PC-9 (cell line): ENCODE measurements around the gene MTRFR. TPM values are rescaled to one million over a fixed set of nuclear protein-coding genes. Genes with fewer than 3 reads are reported as not detected.

Experiments
- BruUV-seq: library from RNA; stranded (reverse); fragments of 400-500 nt; replicated peaks from 2 replicates; lab custom pipeline; 2021; lab: Mats Ljungman, UMichigan
- CTCF ChIA-PET: fragments of 300-600 bp; sonication (Branson Sonifier 250); formaldehyde crosslinking; loops from one replicate; lab custom pipeline; 2022; ENCODE audit warnings: antibody characterized with exemption; lab: Charles Lee
- POLR2A ChIA-PET: fragments of 300-600 bp; sonication (Branson Sonifier 250); formaldehyde crosslinking; loops from one replicate; lab custom pipeline; 2022; ENCODE audit warnings: antibody characterized with exemption; ENCODE audit not compliant: unreplicated experiment; lab: Charles Lee
- DNase-seq, 2 experiments: peaks; one replicate each; pipeline versions ENCODE4 v3.0.0 to v3.0.0-alpha.2; 2015 to 2022; ENCODE audit warnings: mixed read lengths in 1 of 2
- H2AFZ ChIP-seq: fragments of 200-600 bp; sonication (generic); 2 replicates; pipeline ENCODE4 v1.8.1; 2017; ENCODE audit warnings: antibody characterized with exemption
- H3F3A ChIP-seq: fragments of 200-600 bp; sonication (generic); 2 replicates; pipeline ENCODE4 v1.8.1; 2017; ENCODE audit warnings: antibody characterized with exemption, mild to moderate bottlenecking, low read depth; ENCODE audit not compliant: insufficient read depth
- H3K27ac ChIP-seq: fragments of 200-600 bp; sonication (generic); 2 replicates; pipeline ENCODE4 v1.6.1; 2016; ENCODE audit warnings: mixed run types
- H3K27me3 ChIP-seq: fragments of 200-600 bp; sonication (generic); 2 replicates; pipeline ENCODE4 v1.6.1; 2016; ENCODE audit warnings: low read depth, mixed run types; ENCODE audit not compliant: insufficient read depth
- H3K36me3 ChIP-seq: fragments of 200-600 bp; sonication (generic); 2 replicates; pipeline ENCODE4 v1.6.1; 2016; ENCODE audit warnings: low read depth, mixed run types
- H3K4me1 ChIP-seq: fragments of 200-600 bp; sonication (generic); replicated peaks from 2 replicates; pipeline ENCODE4 v1.6.1; 2016; ENCODE audit warnings: mixed run types; ENCODE audit not compliant: insufficient read depth
- H3K4me2 ChIP-seq: fragments of 200-600 bp; sonication (generic); 2 replicates; pipeline ENCODE4 v1.6.1; 2017; ENCODE audit warnings: mixed run types
- H3K4me3 ChIP-seq: fragments of 200-600 bp; sonication (generic); 2 replicates; pipeline ENCODE4 v1.6.1; 2016; ENCODE audit warnings: mixed run types
- H3K79me2 ChIP-seq: fragments of 200-600 bp; sonication (generic); 2 replicates; pipeline ENCODE4 v1.6.1; 2017; ENCODE audit warnings: low read depth, mixed run types
- H3K9me2 ChIP-seq: fragments of 200-600 bp; sonication (generic); 2 replicates; pipeline ENCODE4 v1.8.1; 2017; ENCODE audit warnings: mild to moderate bottlenecking; ENCODE audit not compliant: insufficient read depth
- H3K9me3 ChIP-seq: fragments of 200-600 bp; sonication (generic); 2 replicates; pipeline ENCODE4 v1.8.1; 2016; ENCODE audit warnings: low read depth; ENCODE audit not compliant: insufficient read depth
- H4K20me1 ChIP-seq: fragments of 200-600 bp; sonication (generic); 2 replicates; pipeline ENCODE4 v1.8.1; 2017; ENCODE audit not compliant: insufficient read depth
- EZH2 ChIP-seq: fragments of 200-600 bp; sonication (generic); IDR thresholded peaks from 2 replicates; pipeline ENCODE4 v1.8.0; 2017; ENCODE audit warnings: antibody characterized with exemption, low read depth
- intact Hi-C: fragments of 100-400 bp; cut with micrococcal nuclease; formaldehyde crosslinking; loops from one replicate; pipeline ENCODE4 v1.10.0; 2022; ENCODE audit not compliant: unreplicated experiment
- total RNA-seq: library from RNA; stranded (reverse); gene quantifications from 2 replicates; pipeline ENCODE4 v1.2.3, GENCODE V29; 2021
- TF ChIP-seq, protein P1 (sequence below): fragments of 200-600 bp; sonication (generic); conservative IDR thresholded peaks from 2 replicates; pipeline ENCODE4 v1.6.1; 2017; ENCODE audit warnings: mixed run types, antibody characterized with exemption, mild to moderate bottlenecking, moderate library complexity

MTRFR gene
- total RNA-seq, 1 experiment from 2014 or later, result 19.4 TPM

DNA sequence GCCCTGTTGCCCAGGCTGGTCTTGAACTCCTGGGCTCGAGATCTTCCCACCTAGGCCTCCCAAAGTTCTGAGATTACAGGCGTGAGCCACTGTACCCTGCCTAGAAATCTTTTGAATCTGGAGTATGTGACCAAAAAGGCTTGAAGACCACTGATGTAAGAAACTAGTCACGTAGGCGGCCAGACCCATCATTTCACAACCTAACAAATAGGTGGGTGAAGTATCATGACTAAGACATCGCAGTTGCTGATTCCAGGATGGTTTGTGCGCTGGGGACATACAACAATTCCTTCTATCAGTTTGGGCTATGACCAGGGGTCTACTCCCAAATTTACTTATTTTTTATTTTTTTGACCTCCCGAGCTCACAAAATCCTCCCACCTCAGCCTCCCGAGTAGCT is 50.2 kb downstream of the MTRFR start:
- ChIA-PET CTCF (no interaction called here), POLR2A (no interaction called here)
- no peaks in the 10 kb centered on the region for H3K4me1 ChIP-seq

DNA sequence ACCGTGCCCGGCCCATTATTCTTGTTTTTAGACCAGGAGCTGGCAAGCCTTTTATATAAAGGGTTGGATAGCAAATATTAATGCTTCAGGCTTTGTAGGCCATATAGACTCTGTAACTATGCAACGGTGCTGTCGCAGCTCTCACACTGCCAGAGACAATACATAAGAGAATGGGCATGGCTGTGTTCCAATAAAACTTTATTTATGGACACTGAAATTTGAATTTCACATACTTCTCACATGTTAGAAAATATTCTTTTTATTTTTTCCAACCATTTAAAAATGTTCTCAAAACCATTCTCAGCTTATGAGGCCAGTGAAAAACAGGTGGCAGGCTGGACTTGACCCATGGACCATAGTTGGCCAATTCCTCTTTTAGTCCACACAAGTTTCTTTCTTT is 51.4 kb downstream of the MTRFR start:
- no peak overlapping the region for H3K27ac ChIP-seq
- BruUV-seq, result no TSS peak
- TF ChIP-seq EZH2, result no peak
- TF ChIP-seq, protein P1, sequence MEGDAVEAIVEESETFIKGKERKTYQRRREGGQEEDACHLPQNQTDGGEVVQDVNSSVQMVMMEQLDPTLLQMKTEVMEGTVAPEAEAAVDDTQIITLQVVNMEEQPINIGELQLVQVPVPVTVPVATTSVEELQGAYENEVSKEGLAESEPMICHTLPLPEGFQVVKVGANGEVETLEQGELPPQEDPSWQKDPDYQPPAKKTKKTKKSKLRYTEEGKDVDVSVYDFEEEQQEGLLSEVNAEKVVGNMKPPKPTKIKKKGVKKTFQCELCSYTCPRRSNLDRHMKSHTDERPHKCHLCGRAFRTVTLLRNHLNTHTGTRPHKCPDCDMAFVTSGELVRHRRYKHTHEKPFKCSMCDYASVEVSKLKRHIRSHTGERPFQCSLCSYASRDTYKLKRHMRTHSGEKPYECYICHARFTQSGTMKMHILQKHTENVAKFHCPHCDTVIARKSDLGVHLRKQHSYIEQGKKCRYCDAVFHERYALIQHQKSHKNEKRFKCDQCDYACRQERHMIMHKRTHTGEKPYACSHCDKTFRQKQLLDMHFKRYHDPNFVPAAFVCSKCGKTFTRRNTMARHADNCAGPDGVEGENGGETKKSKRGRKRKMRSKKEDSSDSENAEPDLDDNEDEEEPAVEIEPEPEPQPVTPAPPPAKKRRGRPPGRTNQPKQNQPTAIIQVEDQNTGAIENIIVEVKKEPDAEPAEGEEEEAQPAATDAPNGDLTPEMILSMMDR, result no peak
- no peak for DNase-seq
- H3K4me2 ChIP-seq, result no peak overlapping the region
- no peaks in the 10 kb centered on the region for H3K9me3 ChIP-seq
- H3K4me3 ChIP-seq, result no peak overlapping the region
- H3K27me3 ChIP-seq, result no peaks in the 10 kb centered on the region
- no peaks in the 10 kb centered on the region for H3F3A ChIP-seq
- H2AFZ ChIP-seq, result no peak overlapping the region
- ChIA-PET CTCF (no interaction called here), POLR2A (no interaction called here)
- intact Hi-C loops, result no loop called here
- H3K9me2 ChIP-seq, result no peaks in the 10 kb centered on the region
- no peaks in the 10 kb centered on the region for H3K4me1 ChIP-seq
- no peaks in the 10 kb centered on the region for H3K36me3 ChIP-seq
- no peaks in the 10 kb centered on the region for H4K20me1 ChIP-seq
- no peaks in the 10 kb centered on the region for H3K79me2 ChIP-seq

More for the DNA sequence above, 50.2 kb downstream of the MTRFR start:
- H4K20me1 ChIP-seq, result no peaks in the 10 kb centered on the region
- H3K79me2 ChIP-seq, result no peaks in the 10 kb centered on the region
- TF ChIP-seq, protein P1, result no peak
- no peak for TF ChIP-seq EZH2
- H3K9me2 ChIP-seq, result no peaks in the 10 kb centered on the region
- H3K27ac ChIP-seq, result no peak overlapping the region
- H3K27me3 ChIP-seq, result no peaks in the 10 kb centered on the region
- H3K36me3 ChIP-seq, result no peaks in the 10 kb centered on the region
- H3K4me2 ChIP-seq, result no peak overlapping the region
- H3F3A ChIP-seq, result no peaks in the 10 kb centered on the region
- H2AFZ ChIP-seq, result no peak overlapping the region
- DNase-seq, result no peak
- no peak overlapping the region for H3K4me3 ChIP-seq
- BruUV-seq, result no TSS peak
- intact Hi-C loops, result no loop called here
- no peaks in the 10 kb centered on the region for H3K9me3 ChIP-seq

DNA sequence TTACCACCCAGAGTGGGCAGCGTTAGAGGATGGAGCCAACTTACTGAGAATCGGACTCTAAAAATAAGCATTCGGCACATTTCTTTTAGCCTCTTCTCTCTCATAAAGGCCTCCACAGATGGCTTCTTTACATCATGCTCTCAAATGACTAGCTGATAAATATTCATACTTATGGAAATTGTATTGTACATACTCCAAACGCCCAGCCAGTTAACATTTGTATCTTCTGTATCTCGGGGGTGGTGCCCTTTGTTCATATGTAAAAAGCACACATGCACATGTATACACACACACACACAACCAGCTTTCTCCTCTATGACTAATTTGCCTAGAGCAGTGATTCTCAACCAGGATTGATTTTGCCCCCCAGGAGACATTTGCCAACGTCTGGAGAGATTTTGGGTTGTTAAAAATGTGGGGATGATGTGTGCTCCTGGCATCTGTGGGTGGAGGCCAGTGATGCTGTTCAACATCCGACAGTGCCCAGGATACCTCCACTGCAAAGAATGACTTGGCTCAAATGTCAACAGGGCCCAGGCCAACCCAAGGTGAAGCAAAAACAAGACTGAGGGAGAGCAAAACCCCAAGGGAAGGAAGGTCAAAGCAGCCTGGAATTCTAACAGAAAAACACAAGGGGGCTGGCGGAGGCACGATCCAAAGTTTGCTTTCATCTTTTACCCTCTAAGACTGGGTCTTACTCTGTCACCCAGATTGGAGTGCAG is 53.6 kb downstream of the MTRFR start:
- no peak for DNase-seq
- Histone ChIP-seq H3K9me3 (no peaks in the 10 kb centered on the region), H3K4me3 (no peak overlapping the region), H4K20me1 (no peaks in the 10 kb centered on the region), H3K27ac (no peak overlapping the region), H3F3A (peaks cover 7% of the 10 kb centered on the region; the same call in 1 of the 2 replicates), H3K9me2 (no peaks in the 10 kb centered on the region), H2AFZ (no peak overlapping the region), H3K4me2 (no peak overlapping the region), H3K27me3 (no peaks in the 10 kb centered on the region), H3K36me3 (no peaks in the 10 kb centered on the region), H3K79me2 (no peaks in the 10 kb centered on the region), H3K4me1 (no peaks in the 10 kb centered on the region)
- intact Hi-C loops, result no loop called here
- ChIA-PET CTCF (no interaction called here), POLR2A (no interaction called here)
- BruUV-seq, result no TSS peak
- TF ChIP-seq, protein P1, result no peak
- TF ChIP-seq EZH2, result no peak
